Stimulated activated CD8-positive, alpha-beta memory T cell treated with anti-CD3 and anti-CD28 coated beads, Interleukin-2, amount 100 ng/mL, for 48 hours (primary cell): ENCODE data around the gene BAZ2B.

Experiments used
- DNase-seq, 2 donors: peaks; one replicate each; pipeline ENCODE4 v3.0.0-alpha.2; 2020; ENCODE audit warnings: low read depth in 2 of 2

BAZ2B gene

DNA sequence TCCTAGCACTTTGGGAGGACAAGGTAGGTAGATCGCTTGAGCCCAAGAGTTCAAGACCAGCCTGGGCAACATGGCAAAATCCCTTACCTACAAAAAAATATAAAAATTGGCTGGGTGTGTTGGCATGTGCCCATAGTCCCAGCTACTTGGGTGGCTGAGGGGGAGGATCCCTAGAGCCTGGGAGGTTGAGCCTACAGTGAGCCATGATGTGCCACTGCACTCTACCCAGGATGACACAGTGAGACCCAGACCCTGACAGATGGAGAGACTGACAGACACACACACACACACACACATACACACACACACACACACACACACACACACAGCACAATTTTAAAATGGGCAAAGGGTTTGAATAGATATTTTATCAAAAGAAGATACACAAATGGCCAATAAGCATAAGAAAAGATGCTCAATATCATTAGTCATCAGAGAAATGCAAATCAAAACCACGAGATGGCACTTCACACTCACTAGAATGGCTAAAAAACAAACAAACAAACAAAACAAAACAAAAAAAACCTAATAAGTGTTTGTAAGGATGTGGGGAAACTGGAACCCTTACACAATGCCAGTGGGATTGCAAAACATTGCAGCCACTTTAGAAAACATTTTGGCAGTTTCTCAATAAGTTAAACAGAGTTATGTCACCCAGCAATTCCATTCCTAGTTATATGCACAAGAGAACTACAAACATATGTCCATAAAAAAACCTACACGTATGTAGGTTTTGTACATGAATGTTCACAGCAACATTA, 42.3 kb downstream of the BAZ2B start:
- DNase-seq: no peak

DNA sequence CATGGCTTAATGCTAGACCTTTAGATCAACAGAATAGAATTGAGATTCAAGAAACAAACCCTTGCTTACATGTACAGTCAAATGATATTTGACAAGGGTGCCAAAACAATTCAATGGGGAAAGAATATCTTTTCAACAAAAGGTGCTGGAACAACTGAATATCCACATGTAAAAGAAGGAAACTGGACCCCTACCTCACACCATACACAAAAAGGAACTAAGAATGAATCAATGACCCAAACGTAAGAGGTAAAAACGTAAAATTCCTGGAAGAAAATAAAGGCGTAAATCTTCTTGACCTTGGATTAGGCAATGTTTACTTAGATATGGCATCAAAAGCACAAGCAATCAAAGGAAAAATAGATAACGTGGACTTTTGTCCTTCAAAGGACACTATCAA, 43.1 kb downstream of the BAZ2B start:
- DNase-seq: no peak

DNA sequence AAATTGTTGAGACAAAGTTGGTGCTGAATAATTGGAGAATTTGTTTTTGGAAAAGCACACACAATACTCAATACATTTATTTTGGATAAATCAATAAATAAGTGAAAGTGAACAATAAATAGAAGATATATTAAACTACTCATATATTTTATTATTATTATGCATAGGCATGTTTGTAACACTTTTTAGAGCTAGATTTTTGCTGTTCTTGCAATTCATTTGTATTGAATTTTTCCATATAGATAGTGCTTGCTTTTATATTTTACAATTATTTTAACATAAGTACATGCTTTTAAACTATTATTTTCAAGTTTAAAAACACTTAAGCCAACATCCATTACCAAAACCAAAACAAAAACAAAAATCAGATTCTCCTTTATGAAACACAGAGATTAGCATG, 43.9 kb downstream of the BAZ2B start:
- DNase-seq: no peak

DNA sequence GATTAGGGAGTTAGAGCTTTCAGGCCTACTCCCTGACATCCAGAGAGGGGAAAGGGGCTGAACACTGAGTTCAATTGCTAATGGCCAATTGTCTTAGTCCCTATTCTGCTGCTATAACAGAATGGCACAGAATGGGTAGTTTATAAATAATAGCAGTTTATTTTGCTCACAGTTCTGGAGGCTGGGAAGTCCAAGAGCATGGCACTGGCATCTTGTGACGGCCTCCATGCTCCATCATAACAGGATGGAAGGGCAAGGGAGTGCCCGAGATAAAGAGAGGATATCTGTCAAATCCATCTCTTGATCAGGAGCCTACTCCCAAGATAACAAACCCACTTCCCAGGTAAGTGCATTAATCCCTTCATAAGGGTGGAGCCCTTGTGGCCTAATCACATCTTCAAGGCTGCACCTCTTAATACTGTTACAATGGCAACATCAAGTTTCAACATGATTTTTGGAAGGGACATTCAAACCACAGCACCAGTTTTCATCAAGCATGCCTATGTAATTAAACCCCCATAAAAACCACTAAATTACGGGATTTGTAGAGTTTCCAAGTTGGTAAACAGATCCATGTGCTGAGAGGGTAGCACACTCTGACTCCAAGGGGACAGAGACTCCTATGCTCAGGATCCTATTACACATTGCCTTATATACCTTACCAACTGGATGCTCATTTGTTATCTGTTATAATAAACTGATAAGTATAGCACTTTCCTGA, 44.6 kb downstream of the BAZ2B start:
- no peak for DNase-seq

DNA sequence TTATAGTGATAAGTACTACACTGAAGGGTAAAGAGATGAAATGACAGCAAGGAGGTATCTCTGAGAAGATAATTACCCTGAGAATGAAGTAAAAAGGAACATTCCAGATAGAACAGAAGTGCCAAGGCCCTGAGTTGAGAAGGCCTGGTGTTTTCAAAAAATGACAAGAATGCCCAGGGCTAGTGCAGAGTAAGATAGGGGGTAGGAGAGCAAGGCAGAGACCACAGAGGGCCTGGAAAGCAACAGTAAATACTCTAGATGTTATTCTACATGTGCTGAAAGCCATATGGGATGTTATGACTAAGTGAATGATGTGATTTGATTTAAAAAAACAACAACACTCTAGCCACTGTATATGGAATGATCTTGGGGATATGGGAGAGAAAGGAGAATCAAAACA, 52.3 kb downstream of the BAZ2B start:
- DNase-seq: no peak

DNA sequence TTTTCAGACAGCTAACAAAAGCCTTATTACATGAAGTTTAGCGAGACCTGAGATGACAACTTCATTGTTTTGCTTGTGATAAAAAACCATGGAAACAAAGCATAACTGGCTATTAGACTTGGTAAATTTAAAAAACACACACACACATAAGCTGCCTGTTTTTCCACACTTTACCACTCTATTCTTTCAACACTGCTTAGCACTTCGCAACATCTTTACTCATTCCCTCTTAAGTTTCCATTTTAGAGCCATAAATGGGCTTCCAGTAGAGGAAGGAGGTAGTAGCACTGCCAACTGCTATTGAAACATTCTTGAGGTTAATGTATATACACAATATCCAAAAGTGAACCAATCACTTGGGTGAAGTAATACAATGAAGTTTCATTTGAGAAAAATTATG, 54.1 kb downstream of the BAZ2B start:
- DNase-seq: no peak

DNA sequence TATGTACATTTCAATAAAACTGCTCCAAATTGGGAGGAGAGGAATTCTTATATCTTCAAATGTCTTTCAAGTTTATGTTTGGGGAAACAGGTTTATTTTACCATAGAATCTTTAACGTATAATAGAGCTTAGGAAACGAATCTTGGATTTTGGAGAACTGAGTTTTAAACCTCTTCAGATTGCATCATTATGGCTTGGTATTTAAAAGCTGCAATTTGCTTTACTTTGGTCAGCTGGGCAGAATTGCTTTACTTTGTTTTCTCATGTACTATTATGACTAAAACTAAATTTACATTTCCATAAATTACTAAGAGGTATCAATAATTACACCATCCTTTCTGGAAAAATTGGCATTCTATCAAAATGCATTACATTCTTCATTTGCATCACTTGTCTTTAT, 54.6 kb downstream of the BAZ2B start:
- DNase-seq: no peak

DNA sequence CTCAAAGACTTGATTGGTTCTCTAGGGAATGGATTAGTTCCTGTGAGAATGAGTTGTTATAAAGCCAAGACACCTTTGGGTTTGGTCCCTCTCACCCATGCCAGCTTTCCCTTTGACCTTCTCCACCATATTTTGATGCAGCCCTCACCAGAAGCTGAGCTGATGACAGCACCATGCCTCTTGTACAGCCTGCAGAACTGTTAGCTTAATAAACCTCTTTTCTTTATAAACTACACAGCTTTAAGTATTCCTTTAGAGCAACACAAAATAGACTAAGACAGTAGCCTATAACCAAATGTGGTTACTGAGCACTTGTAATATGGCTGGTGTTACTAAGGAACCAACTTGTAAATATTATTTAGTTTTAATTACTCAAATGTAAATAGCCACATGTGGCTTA, 55.1 kb downstream of the BAZ2B start:
- DNase-seq: no peak

DNA sequence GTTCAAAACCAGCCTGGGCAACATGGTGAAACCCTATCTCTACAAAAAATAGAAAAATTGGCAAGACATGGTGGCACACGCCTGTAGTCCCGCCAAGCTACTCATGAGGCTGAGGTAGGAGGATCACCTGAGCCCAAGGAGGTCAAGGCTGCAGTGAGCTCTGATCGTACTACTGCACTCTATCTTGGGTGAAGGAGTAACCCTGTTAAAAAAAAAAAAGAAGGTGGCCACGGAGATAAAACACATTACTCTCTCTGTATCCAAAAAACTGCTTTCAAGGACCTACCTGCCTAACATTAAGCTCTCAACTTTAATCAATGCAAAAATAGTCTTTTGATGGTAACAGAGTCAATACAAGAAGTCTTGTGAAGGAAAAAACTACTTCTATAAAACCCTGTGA, 57.3 kb downstream of the BAZ2B start:
- DNase-seq: no peak

DNA sequence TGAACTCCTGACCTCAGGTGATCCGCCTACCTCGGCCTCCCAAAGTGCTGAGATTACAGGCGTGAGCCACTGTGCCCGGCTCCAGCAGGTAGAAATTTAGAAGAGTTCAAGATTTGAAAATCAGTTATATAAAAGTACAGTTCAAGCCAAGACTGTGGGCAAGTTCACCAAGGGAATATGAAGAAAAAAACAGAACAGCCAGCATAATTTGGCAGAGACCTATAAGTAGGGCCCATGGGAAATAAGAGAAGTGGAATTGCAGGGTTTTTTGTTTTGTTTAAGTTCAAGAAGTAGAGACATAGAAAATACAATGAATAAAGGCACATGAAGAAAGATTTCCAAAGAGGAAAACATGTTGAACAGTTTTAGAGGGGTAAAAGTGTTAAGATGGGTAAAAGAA, 57.9 kb downstream of the BAZ2B start:
- DNase-seq: no peak

DNA sequence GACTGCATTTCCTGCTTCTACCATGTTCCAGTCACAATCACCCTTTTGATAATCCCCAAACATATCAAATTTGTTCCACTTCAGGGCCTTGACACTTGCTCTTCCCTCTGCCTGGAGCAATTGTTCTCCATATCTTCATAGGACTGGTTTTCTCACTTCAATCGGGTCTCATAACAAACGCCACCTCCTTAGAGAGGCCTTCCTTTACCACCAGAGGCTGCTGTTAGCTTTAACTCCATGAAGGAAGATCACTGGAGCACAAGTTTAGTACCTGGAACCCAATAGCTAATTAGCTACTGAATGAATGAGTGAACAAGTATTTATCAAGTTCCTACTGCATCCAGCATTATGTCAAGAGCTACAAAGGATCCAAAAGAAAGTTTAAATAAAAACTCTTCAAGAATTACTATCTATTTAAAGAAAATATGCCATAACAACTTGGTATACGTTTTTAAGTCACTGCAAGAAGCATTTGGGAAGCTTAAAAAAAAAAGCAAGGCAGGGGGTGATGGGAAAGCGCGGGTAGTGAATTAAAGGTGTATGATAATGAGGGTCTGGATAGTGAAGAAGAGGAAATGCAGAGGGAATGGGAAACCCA, 58.8 kb downstream of the BAZ2B start:
- DNase-seq: no peak

DNA sequence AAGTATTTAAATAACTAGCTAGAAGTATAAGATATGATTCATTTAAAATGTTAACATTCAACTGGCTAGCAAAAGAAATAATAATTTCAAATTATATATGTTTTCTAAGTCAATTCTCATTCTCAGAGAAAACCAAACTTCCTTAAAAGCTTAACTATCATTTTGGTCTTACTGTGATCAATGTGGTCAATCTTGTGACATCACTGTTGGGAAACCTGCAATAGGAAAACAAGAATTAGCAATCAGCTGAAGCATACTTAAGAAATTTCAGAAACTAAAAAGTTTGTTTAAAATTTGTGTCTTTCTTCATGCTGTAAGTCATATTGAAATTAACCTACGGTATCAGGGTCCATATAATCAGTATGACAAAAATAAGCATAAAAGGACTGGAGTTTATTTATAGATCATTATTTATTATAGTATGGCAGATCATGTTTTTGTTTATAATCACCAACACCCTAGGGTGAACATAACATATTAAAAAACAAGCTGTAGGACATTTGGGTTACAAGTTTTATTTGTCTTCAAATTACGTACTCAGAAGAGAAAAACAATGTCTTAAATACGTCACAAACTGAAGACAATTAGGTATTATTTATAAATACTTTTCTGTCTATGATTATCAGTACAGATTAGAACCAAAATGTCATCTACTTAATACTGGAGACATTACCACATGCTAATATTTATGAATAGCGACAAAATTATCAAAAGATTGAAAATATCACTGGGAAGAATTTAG, 60.5 kb downstream of the BAZ2B start:
- no peak for DNase-seq

DNA sequence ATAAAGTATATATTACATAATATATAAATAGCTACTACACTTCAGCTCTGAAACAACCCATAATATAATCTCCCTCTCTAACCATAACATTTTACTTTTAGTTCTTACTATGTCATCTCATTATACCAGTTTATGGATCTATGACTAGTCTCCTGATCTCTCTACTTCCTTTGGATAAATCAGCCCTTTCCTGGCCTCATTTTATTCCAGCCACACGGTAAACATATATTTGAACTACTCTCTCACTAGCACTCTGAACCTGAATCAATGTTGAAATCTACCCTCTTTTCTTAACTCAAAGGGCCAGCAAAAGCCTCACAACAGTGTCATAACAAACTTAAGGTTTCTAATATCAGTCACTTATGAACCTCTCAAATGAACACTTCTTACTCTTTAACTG, 62.6 kb downstream of the BAZ2B start:
- DNase-seq: no peak

DNA sequence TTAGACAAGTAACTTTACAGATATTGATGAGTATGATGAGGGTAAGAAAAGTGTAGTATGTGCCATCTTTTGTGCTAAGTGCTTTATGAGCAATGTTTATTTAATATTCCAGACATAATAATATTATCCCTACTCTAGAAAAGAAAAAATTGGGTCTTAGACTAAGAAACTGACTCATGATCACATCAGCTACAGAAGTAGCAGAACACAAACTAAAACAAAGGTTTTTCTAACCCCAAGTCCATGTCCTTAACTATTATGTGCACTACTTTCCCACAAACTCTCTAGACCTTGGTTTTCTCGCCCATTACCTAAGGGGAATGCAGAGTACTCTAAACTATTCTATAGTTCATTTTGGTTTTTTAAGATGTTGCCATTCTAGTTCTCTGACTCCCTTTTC, 64.5 kb downstream of the BAZ2B start:
- no peak for DNase-seq

DNA sequence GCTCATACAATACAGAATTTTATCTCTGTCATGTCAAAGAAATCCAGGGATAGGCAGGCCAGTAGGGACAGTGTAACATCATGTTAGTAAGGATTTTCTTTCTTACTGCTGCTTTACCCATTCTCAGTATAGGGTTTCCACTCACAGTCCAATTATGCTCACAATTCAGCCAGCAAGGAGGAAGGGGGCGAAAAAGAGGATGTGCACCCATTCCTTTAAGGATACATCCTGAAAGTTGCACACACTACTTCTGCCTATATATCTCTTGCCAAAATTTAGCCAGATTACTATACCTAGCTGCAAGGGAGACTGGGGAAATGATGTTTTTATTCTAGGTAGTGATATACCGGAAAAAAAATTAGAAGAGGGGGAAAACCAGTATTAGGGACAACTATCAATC, 66.1 kb downstream of the BAZ2B start:
- no peak for DNase-seq

DNA sequence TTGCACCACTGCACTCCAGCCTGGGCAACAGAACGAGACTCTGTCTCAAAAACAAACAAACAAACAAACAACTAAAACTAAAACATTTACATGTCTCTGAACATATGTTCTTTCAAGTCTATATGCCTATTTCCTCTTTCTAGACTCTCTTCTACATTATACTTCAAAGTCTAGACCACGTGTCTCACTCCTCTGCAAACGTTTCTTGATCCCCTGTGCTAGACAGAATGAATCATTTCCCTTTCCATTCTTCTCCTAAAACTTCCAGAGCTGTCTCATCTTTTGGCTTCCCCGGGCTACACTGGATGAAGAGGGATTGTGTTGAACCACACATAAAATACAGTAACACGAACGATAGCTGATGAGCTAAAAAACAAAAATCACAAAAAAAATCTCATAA, 67.1 kb downstream of the BAZ2B start:
- no peak for DNase-seq

DNA sequence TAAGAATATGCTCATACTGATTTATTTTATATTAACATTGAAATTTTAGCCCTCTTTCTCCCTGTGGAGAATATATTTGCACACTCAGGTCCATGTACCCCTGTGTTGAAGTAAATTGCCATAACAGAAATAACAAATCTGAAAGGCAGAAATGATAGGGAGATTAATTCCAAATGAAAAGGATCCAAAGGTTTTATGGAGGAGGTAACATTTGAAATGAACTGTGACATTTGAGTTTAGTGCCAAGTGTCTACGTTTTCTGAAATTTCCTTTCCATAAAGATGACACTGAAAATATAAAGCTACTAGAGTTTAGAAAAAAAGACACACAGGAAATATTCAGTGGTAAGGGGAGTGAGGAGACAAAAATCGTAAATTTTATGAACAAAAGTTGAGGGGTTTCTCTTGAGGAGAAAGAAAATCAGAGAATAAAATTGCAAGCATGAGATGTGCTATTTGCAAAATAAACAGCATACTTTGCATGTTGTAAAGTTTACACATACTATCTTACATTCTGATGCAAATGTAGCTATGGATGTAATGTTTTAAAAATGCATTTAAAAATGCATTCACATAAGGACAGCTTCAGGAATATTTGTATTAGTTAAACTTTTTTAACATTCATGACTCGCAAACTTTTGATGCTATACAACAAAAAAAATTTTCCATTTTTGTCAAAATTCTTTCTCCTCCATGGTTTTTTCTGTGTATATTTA, 69.5 kb downstream of the BAZ2B start:
- no peak for DNase-seq

DNA sequence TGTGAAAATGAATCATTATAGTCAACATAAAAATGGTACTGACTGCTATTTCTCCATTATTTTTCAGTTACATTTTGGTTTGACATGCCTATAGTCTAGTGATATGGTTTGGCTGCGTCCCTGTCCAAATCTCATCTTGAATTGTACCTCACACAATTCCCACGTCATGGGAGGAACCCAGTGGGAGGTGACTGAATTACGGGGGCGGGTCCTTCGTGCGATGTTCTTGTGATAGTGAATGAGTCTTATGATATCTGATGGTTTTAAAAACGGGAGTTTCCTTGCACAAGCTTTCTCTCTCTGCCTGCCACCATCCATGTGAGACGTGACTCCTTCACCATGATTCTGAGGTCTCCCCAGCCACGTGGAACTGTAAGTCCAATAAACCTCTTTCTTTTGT, 70.3 kb downstream of the BAZ2B start:
- DNase-seq: no peak

DNA sequence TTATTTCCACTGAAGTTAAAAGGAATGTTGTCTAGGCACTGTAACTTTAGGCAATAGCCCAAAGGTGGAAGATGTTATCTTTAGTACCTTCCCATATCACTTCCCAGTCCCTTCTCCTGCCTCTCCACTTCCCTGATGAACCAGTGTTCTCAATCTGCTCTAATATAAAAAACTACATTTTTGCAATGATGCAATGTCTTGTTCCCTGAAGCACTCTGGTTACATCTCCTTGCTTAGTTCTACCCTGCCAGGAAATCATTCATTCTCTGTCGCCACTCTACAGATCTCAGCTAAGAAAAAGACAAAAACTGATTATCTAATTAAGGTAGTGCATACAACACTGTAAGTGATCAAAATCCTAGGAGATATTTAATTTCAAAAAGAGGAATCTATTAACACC, 71.3 kb downstream of the BAZ2B start:
- no peak for DNase-seq

DNA sequence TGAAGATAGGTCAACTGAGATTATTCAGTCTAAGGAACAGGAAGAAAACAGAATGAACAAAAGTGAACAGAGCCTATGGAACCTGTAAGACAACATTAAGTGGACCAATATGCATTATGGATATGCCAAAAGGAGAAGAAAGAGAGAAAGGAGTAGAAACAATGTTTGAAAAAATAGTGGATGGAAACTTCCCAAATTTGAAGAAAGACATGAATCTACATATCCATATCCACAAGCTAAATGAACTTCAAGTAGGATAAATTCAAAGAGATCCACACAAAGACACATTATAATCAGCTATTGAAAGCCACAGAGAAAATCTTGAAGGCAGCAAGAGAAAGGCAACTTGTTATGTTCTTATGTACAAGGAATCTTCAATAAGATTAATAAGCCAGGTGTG, 74.2 kb downstream of the BAZ2B start:
- DNase-seq: no peak

DNA sequence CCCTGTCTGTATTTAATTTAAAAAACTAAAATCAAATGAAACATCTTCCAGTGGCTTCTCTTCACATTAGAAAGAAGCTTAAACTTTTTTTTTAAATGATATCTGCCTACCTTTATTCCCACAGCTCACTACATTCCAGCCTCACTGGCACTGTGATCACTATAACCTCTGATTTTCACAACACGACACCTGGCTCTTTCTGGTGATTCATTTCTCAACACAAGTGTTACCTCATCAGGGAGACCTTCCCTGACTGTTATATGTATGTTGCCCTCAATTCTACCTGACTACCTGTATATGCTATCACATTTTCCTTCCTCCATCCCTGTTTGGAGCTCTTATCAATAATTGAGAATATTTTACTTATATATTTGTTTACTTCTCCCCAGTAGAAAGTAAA, 76.6 kb downstream of the BAZ2B start:
- no peak for DNase-seq

DNA sequence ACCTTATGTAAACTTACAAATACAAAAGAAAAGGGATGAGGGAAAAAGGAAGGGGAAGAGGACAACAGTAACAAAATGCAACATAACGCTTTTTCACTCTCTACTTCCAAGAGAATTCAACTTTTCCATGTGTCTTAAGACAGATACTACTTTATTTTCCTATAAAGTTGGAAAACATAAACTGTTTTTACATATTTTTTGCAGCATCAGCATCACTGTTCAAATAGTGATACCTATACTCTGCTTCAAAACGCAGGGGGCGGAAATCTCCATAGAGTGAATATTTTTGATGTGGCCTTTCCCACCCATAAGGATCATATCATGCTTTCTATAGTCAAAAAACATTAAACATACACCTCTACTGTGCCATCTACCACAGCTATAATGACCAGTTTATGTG, 77.5 kb downstream of the BAZ2B start:
- DNase-seq: no peak
